ENCODE results near the gene MXRA7.
A peak's percentile ranks its signal among the peaks of the same experiment; 100 is the strongest.
"Not testable (repeated sequence)": the region's sequence is repeated elsewhere in the genome, so short reads cannot be mapped to it uniquely, and the experiment has no call there.

Gene MXRA7

GRCh38 chr17:76716146-76716838 is 5.5 kb upstream of the MXRA7 start:
- DNase-seq (ENCODE audit: low spot score): peak; percentile 85

DNA sequence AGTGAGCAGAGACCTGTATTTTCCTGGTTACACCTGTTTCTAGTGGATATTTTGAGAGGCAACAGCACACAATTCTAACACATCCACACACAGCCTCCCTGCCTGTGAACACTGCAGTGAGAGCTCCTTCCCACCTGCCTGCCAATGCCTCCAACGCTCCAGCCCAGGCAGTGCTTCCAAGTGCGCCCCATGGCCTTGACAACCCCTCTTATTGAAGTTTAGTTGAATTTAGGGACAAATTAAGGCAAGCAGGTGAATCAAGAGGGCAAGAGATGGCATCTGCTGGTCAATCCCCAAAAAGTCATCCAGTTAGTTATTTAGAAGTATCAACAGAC is 4.7 kb upstream of the MXRA7 start:
- DNase-seq (ENCODE audit: low spot score): no peak

DNA sequence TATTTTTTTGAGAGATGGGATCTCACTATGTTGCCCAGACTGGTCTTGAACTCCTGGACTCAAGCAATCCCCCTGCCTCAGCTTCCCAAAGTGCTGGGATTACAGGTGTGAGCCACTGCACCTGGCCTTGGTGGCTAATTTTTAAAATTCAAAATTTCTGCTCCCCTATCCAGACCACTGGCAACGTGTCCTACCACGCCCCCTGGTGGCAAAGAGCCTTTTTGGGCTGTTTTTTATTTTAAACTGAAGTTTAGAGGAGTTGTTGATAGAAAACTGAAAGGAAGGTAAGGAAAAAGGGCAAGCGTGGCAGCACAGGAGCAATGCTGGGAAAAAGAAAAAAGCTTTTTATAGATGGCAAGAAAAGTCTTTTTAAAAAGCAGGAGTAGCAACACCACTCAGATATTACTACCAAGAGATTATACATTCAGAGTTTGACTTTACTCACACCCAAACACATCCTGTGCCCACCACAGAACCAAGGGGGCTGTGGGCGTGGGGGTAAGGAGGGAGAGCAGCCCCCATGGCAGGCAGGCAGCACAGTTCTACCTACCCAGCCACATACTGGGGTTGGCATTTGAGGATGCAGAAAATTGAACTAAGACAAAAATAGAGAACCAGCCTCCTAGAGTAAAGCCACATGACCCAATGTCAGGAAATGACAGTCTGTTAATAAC is 4.2 kb upstream of the MXRA7 start:
- peak; percentile 79 for DNase-seq (ENCODE audit: low spot score)

- no peak for DNase-seq (ENCODE audit: low spot score)
Observed at GRCh38 chr17:76714336-76714735, 3.6 kb upstream of the MXRA7 start.

- DNase-seq (ENCODE audit: low spot score): no peak
Observed at GRCh38 chr17:76713765-76714164, 3.0 kb upstream of the MXRA7 start.

DNA sequence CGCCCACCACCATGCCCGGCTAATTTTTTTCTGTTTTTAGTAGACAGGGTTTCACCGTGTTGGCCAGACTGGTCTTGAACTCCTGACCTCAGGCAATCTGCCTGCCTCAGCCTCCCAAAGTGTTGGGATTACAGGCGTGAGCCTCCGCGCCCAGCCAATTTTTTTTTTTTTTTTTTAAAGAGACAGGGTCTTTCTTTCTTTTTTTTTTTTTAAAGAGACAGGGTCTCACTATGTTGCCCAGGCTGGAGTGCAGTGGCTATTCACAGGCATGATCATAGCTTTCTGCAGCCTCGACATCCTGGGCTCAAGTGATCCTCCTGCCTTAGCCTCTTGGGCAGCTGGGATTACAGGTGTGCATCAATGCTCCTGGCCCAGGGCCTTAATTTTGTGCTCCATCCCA is 1.6 kb upstream of the MXRA7 start:
- not testable (repeated sequence) for DNase-seq (ENCODE audit: low spot score)

GRCh38 chr17:76709951-76710862 is 558 bp downstream of the MXRA7 start:
- DNase-seq (ENCODE audit: low spot score): not testable (repeated sequence)

DNA sequence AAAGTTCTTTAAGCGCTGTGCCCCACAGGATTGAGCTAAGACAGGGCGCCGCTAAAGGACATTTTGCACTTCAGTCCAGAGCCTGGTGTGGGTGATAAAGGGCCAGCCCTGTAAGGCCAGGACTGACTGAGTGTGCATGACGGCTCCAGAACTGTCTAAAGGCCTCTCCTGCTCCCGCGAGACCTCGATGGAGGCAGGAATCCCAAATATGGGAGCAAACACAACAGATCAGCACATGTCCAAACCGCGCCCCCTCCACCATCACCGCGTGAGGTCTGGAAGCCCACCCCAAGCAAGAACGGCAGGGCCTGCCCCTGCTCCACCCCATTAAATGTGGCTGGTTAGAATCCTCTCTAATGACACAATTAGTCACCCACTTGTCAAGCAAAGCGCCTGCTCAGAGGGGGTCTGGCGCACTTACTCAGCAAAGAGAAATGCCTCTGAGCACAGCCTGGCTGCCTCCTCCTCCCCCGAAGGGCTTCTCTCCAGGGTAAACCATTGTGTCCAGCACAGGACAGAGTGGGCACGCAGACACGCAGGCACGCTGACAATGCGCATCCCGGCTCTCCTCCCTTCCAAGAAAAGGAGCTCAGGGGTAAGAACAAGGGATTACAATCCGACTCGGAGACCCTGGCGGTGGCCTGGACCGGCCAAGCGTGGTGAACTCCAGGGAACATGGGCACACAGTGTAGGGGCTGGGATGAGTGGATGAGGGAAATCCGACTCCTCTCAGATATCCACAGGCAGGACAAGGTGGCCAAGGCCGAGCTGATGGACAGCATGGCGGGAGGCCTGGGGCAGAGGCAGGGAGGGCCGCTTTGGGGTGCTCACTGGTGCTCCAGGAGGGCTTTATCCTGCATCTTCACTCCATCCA is 1.5 kb downstream of the MXRA7 start:
- DNase-seq (ENCODE audit: low spot score): no peak

DNA sequence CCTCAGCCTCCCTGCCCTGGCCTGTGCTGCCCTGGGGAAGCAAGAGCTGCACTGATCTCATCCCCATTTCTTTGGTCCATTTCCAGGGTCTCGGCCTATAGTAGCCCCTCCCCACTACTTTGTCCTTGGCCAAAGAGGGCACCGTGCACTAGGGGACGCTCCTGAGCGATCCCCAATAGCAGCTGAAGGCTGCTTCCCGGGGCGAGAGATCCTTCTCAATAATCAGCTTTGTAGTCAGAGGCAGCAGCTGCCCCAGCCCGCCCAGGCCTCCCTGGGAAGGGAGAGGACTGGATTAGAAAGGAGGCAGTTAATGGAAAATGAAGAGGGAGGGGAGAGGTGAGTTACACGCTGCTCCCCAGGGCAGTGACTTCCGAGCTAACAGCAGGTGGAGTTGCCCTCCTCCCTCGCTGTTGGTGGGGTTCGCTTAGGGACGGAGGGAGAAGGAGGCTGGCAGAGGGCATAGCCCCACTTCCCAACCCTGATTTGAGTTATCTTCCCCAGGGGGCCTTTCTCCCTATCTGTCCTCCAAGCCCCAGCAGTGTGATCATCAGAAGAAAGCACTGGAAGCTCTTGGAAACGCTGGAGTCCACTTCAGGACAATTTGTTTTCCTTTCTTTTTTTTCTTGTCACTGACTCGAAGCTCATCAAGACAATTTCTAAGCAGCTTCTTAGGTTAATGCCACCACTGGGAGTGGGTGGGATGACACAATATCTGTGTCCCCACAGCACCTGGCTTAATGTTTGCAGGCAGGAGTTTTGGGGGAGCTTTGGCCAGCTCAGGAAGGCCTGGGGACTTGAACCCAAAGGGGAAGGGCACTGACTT is 2.6 kb downstream of the MXRA7 start:
- DNase-seq (ENCODE audit: low spot score): no peak

GRCh38 chr17:76706817-76707216 is 3.9 kb downstream of the MXRA7 start:
- DNase-seq (ENCODE audit: low spot score): no peak

- DNase-seq (ENCODE audit: low spot score): no peak
Observed at GRCh38 chr17:76704805-76705204, 6.0 kb downstream of the MXRA7 start.

GRCh38 chr17:76702941-76703637 is 7.7 kb downstream of the MXRA7 start:
- DNase-seq (ENCODE audit: low spot score): no peak

DNA sequence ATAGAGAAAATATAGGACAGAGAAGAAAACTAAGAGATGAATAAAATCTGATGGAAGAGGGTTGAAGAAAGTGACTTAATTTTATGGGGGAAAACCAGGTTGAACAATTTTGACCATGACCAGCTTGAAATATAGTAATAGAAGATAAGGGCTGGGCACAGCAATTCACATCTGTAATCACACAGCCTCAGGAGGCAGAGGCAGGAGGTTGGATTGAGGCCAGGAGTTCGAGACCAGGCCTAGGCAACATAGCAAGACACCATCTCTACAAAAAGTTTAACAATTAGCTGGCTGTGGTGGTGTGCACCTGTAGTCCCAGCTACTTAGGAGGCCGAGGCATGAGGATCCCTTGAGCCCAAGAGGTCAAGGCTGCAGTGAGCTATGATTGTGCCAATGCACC is 8.7 kb downstream of the MXRA7 start:
- no peak for DNase-seq (ENCODE audit: low spot score)

GRCh38 chr17:76701471-76701967 is 9.2 kb downstream of the MXRA7 start:
- DNase-seq (ENCODE audit: low spot score): no peak

GRCh38 chr17:76700617-76701470 is 9.9 kb downstream of the MXRA7 start:
- DNase-seq (ENCODE audit: low spot score): peak; percentile 25

DNA sequence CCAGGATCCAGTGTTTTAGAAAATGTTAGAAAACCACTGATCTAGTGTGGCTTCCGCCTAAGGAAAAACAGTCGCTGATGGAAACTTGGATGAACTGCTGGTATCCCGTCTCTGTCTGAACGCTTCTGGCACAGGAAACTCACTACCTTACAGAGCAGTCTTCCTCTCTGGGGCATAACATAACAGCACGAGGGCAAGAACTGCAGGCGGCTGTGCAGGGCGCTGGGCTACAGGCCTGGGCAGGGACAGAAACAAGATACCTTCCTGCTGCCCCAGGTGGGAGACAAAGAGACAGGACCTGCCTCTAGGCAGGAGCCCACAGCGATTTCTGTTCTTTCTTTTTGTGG is 10.5 kb downstream of the MXRA7 start:
- DNase-seq (ENCODE audit: low spot score): no peak

GRCh38 chr17:76698466-76698977 is 12.2 kb downstream of the MXRA7 start:
- DNase-seq (ENCODE audit: low spot score): not testable (repeated sequence)

DNA sequence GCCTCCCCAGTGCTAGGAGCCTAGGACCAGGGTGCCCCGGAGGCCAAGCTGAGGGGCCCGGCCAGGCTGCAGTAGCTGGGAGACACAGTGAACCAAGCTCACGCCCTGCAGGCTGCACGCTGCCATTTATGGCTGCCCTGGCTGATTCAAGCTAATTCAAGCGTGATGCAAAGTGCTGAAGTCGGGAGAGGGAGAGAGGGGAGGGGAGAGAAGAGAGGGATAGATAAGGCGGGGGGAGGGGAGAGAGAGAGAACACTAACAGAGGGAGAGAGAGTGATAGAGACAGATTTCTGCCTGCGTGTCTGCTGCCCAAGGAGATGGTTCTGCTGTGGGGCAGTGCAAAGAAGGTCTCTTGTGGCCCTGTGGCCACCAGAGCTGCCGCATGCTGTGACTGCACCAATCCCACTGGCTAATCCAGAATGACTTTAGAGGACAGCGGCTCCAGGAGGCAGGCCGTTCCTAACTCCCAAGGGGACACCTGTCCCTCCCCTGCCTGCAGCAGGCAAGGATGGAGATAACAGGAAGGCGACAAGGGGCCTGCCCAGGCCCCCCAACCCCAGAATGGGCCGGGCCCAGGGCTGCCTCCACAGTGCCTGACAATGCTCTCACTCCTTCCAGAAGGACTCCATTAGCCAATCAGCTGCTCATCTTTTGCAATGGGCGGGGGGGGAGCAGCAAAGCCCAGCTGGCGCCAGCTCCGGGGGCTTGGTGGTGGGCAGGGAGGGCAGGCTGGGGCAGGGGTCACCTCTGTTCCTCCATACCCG is 12.9 kb downstream of the MXRA7 start:
- DNase-seq (ENCODE audit: low spot score): no peak
